LNCaP clone FGC (cell line): ENCODE data around the gene DNAJC4.
A peak's percentile ranks its signal among the peaks of the same experiment; 100 is the strongest.

ENCODE experiments used
- DNase-seq: peaks from one replicate; pipeline ENCODE4 v3.0.0-alpha.2; 2011; ENCODE audit warnings: low read depth
- H3K4me3 ChIP-seq: 2 replicates; pipeline ENCODE4 v1.5.1; 2011; ENCODE audit warnings: mild to moderate bottlenecking, low read depth, low read length, control low read depth
- TF ChIP-seq, protein P1 (sequence below): IDR thresholded peaks from 2 replicates; pipeline ENCODE4 v1.5.1; 2012; ENCODE audit warnings: mild to moderate bottlenecking; ENCODE audit not compliant: control insufficient read depth, insufficient read depth; ENCODE audit errors: extremely low read depth

DNAJC4 gene

GRCh38 chr11:64230171-64230984, at the start of gene DNAJC4:
Gene DNAJC4 (plus strand): TSS chr11:64230548. CDS start chr11:64230855, 307 bp downstream.
- peak; percentile 72 for DNase-seq
- H3K4me3 ChIP-seq: peak within 1 kb of the TSS; percentile 69
- TF ChIP-seq, protein P1, sequence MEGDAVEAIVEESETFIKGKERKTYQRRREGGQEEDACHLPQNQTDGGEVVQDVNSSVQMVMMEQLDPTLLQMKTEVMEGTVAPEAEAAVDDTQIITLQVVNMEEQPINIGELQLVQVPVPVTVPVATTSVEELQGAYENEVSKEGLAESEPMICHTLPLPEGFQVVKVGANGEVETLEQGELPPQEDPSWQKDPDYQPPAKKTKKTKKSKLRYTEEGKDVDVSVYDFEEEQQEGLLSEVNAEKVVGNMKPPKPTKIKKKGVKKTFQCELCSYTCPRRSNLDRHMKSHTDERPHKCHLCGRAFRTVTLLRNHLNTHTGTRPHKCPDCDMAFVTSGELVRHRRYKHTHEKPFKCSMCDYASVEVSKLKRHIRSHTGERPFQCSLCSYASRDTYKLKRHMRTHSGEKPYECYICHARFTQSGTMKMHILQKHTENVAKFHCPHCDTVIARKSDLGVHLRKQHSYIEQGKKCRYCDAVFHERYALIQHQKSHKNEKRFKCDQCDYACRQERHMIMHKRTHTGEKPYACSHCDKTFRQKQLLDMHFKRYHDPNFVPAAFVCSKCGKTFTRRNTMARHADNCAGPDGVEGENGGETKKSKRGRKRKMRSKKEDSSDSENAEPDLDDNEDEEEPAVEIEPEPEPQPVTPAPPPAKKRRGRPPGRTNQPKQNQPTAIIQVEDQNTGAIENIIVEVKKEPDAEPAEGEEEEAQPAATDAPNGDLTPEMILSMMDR: no peak

DNA sequence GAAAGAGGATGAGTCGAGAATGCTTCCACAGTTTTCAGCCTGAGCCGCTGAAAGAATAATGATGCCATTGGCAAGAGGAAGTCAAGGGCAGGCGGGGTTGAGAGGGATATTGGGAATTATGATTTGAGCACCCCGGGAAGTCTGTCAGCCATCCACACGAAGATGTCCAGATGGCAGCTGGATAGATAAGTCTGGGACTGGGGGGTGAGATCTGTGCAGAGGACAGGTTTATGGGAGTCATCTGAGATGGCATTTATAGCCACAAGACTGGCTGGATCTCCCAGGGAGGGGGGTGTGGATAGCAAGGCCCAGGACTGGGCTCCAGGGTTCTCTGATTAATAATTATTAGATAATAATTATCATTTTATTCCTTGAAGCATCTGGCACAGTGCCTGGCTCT, 49.5 kb upstream of the DNAJC4 start:
- DNase-seq: no peak
- TF ChIP-seq, protein P1: no peak
- H3K4me3 ChIP-seq: no peak overlapping the region

DNA sequence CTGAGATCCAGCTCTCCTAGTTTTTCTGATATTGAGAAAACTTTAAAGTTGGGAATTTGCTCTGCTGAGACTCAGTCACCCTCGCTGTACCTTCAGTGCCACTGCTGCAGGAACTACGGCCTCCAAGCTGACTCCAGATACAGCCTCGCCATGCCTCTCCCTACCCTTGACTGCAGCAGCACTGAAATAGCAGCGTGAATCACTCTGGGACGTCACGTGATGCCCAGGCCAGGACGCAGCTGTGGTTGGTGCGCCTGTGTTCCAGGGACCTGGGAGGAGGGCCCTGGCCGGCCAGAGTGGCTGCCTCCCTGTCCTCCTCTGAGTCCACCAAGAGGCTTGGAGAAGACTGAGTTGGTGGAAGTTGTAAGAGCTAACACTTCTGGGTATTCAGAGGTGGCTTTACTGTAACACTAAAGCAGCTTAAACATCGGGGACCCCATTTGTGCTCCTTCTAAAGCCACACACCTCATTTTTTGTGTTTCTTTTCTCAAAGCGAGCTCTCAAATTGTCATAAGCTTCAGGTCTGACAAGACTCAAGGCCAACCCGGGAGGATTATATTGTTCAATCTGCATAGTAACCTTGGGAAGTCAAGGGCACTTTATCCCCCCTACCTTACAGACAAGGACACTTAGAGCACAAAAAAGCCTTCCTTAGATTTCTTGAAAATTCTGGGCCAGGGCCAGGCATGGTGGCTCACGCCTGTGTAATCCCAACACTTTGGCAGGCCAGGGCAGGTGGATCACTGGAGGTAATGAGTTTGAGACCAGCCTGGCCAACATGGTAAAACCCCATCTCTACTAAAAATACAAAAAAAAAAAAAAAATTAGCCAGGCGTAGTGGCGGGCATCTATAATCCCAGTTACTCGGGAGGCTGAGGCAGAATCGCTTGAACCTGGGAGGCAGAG, 48.6 kb upstream of the DNAJC4 start:
- H3K4me3 ChIP-seq: no peak overlapping the region
- no peak for DNase-seq
- TF ChIP-seq, protein P1: no peak

GRCh38 chr11:64183890-64184289, 46.5 kb upstream of the DNAJC4 start:
- H3K4me3 ChIP-seq: no peak overlapping the region
- TF ChIP-seq, protein P1: no peak
- no peak for DNase-seq

DNA sequence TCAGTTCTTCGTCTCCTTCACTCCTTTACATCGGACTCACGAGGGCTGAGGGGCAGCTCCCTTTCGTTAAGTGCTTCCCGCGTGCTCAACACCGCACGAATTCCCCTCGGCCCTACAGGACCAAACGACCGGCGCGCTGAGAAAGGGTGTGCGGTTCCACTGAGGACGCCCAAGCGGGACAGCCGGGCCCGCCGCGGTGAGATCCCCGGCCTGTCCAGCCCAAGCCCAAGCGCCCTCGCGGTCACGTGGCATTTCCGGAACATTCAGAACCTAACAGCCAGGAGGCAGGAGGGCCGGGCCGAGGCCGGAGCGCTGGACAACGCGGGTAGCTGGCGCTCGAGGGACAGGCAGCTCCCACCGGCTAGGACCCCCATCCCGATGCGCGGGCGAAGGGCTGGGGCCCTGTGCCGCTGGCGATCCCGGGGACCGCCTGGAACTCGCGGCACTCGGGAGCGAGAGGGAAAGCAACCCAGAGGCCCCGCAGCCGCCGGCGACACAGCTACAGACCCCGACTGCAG, 45.1 kb upstream of the DNAJC4 start:
- peak; percentile 58 for DNase-seq
- TF ChIP-seq, protein P1: no peak
- H3K4me3 ChIP-seq: peak overlapping the region; percentile 60; the same call in 1 of the 2 replicates

GRCh38 chr11:64185693-64186491, 44.5 kb upstream of the DNAJC4 start, which contains the start of gene STIP1:
Gene STIP1 (plus strand): TSS chr11:64186171. CDS start chr11:64186262, 91 bp downstream.
- peak; percentile 100 for DNase-seq
- TF ChIP-seq, protein P1: peak; percentile 38
- peak within 1 kb of the TSS; percentile 60; the same call in 1 of the 2 replicates for H3K4me3 ChIP-seq
